Measurements from ENCODE around the gene OCEL1.

Gene OCEL1

DNA sequence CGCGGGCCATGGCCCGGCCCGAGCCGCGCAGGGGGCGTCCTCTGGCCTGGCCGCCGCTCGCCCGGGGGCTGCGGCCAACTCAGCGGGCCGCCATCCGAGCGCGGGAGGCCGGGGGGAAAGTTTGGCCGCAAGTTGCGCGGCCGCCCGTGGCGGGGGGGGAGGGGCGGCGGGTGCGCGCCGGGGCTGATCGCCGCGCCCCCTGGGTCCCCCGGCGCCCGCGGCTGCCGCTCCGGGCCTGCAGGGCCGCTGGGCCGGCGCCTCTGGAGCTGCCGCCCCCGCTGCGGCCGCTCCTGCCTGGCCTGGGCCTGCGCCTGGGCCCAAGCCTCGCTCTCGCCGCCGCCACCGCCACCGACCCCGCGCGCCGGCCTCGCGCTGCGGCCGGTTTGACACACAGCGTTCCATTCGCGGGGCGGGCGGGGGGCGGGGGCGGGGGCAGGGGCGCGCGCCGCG lies 19.5 kb downstream of the OCEL1 start, which contains the start of gene NR2F6 (continued):
- TF ChIP-seq, protein P1, sequence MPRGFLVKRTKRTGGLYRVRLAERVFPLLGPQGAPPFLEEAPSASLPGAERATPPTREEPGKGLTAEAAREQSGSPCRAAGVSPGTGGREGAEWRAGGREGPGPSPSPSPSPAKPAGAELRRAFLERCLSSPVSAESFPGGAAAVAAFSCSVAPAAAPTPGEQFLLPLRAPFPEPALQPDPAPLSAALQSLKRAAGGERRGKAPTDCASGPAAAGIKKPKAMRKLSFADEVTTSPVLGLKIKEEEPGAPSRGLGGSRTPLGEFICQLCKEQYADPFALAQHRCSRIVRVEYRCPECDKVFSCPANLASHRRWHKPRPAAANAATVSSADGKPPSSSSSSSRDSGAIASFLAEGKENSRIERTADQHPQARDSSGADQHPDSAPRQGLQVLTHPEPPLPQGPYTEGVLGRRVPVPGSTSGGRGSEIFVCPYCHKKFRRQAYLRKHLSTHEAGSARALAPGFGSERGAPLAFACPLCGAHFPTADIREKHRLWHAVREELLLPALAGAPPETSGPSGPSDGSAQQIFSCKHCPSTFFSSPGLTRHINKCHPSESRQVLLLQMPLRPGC (tag by site-specific recombination; IDR thresholded peaks at IDR 0.05): no peak
- no peak for TF ChIP-seq ZBTB17 (tag by site-specific recombination; IDR thresholded peaks at IDR 0.05)

DNA sequence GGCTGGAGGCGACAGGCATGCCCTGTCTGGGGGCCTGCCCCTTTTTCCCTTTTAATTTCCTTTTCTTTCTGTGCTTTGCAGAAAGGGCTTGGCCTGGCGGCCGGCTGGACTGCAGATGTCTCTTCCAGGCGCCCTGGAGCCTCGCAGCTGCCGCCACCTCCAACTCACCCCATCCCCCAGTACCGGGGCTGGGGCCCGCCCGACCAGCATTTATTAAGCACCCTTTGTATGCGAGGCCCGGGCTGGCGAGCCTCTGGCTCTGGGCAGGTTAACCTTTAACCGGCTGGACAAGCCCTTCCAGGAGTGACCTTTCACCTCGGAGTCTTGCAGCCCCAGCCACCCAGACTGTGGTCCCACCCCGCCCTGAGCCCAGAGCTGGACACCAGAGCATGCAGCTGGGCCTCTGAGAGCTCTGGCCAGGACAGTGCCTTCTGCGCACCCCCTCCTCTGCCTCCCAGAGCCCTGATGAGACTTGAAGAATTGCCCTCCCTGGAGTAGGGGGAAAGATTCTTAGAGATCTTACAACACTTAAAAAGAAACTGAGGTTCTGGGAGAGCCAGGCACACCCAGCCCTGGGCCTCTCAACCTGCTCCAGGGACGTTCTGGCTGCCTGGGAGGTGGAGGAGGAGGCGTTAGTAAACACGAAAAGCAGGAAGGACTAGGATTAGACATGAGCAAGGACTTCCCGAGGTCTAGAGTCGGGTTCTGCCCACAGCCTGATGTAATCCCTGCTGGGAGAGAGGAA lies 20.8 kb downstream of the OCEL1 start:
- Histone ChIP-seq H3K4me3 (ENCODE audit: low read depth, low read length) (peak overlapping the region; percentile 45), H3K9me3 (ENCODE audit: control insufficient read depth, insufficient read depth, low read depth, low read length) (no peaks in the 10 kb centered on the region), H3K4me1 (ENCODE audit: control insufficient read depth, insufficient read depth, low read length) (peaks cover 10% of the 10 kb centered on the region), H3K36me3 (ENCODE audit: control insufficient read depth in 2 of 2, insufficient read depth in 1 of 2, low read length in 2 of 2) (no peaks in the 10 kb centered on the region), H3K27ac (ENCODE audit: extremely low read depth, low read depth, low read length) (peak overlapping the region; percentile 79; the same call in 1 of the 2 replicates)
- ChIA-PET CTCF (no interaction called here), POLR2A (no interaction called here)
- TF ChIP-seq ZNF350 (tag by site-specific recombination; IDR thresholded peaks at IDR 0.05): no peak
- TF ChIP-seq ZNF529 (tag by site-specific recombination; IDR thresholded peaks at IDR 0.05; ENCODE audit: insufficient replicate concordance): no peak
- no peak for TF ChIP-seq PRDM10 (tag by site-specific recombination; IDR thresholded peaks at IDR 0.05)
- no peak for TF ChIP-seq HOXC10 (CRISPR knock-in tag; IDR thresholded peaks at IDR 0.05)
- TF ChIP-seq ZNF214 (tag by site-specific recombination; IDR thresholded peaks at IDR 0.05; ENCODE audit: borderline replicate concordance): no peak
- no peak for TF ChIP-seq ZNF2 (tag by site-specific recombination; IDR thresholded peaks at IDR 0.05)
- TF ChIP-seq MYNN (tag by site-specific recombination; IDR thresholded peaks at IDR 0.05; ENCODE audit: borderline replicate concordance): no peak
- no peak for TF ChIP-seq ZNF701 (tag by site-specific recombination; IDR thresholded peaks at IDR 0.05)
- TF ChIP-seq, protein P2, sequence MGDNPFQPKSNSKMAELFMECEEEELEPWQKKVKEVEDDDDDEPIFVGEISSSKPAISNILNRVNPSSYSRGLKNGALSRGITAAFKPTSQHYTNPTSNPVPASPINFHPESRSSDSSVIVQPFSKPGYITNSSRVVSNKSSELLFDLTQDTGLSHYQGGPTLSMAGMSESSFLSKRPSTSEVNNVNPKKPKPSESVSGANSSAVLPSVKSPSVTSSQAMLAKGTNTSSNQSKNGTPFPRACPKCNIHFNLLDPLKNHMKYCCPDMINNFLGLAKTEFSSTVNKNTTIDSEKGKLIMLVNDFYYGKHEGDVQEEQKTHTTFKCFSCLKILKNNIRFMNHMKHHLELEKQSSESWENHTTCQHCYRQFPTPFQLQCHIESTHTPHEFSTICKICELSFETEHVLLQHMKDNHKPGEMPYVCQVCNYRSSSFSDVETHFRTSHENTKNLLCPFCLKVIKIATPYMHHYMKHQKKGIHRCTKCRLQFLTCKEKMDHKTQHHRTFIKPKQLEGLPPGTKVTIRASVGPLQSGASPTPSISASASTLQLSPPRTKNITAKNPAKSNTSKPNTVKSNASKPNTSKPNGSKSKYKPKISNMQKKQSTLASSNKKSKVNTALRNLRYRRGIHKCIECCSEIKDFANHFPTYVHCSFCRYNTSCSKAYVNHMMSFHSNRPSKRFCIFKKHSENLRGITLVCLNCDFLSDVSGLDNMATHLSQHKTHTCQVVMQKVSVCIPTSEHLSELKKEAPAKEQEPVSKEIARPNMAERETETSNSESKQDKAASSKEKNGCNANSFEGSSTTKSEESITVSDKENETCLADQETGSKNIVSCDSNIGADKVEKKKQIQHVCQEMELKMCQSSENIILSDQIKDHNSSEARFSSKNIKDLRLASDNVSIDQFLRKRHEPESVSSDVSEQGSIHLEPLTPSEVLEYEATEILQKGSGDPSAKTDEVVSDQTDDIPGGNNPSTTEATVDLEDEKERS (tag by site-specific recombination; IDR thresholded peaks at IDR 0.05): no peak
- TF ChIP-seq, protein P3, sequence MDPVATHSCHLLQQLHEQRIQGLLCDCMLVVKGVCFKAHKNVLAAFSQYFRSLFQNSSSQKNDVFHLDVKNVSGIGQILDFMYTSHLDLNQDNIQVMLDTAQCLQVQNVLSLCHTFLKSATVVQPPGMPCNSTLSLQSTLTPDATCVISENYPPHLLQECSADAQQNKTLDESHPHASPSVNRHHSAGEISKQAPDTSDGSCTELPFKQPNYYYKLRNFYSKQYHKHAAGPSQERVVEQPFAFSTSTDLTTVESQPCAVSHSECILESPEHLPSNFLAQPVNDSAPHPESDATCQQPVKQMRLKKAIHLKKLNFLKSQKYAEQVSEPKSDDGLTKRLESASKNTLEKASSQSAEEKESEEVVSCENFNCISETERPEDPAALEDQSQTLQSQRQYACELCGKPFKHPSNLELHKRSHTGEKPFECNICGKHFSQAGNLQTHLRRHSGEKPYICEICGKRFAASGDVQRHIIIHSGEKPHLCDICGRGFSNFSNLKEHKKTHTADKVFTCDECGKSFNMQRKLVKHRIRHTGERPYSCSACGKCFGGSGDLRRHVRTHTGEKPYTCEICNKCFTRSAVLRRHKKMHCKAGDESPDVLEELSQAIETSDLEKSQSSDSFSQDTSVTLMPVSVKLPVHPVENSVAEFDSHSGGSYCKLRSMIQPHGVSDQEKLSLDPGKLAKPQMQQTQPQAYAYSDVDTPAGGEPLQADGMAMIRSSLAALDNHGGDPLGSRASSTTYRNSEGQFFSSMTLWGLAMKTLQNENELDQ (tag by site-specific recombination; IDR thresholded peaks at IDR 0.05; ENCODE audit: low read depth): no peak
- TF ChIP-seq ZNF221 (tag by site-specific recombination; IDR thresholded peaks at IDR 0.05; ENCODE audit: borderline replicate concordance): no peak
- TF ChIP-seq ZNF521 (tag by site-specific recombination; IDR thresholded peaks at IDR 0.05): no peak
- no peak for TF ChIP-seq ZNF449 (tag by site-specific recombination; IDR thresholded peaks at IDR 0.05)
- no peak for TF ChIP-seq HOXA7 (CRISPR knock-in tag; IDR thresholded peaks at IDR 0.05; ENCODE audit: borderline replicate concordance)
- 0 out of 2 replicates have a peak, but pooled peaks have one; percentile 7 for TF ChIP-seq ZNF692 (tag by site-specific recombination; IDR thresholded peaks at IDR 0.05)
- no peak for TF ChIP-seq YY1 (tag by site-specific recombination; IDR thresholded peaks at IDR 0.05)
- TF ChIP-seq ZNF114 (tag by site-specific recombination; IDR thresholded peaks at IDR 0.05): no peak
- TF ChIP-seq ZBTB20 (tag by site-specific recombination; IDR thresholded peaks at IDR 0.05): no peak
- TF ChIP-seq ZNF311 (tag by site-specific recombination; IDR thresholded peaks at IDR 0.05; ENCODE audit: borderline replicate concordance): no peak

Data from HEK293 (cell line).